Endothelial cell of umbilical vein (primary cell): ENCODE results near the gene SNCB. TPM values are rescaled to one million over a fixed set of nuclear protein-coding genes. Genes with fewer than 3 reads are reported as not detected.

Experiments
- BruUV-seq: library from RNA; stranded (reverse); fragments of 400-500 nt; replicated peaks from 2 replicates; lab custom pipeline; 2021; lab: Mats Ljungman, UMichigan
- CTCF ChIA-PET: fragments of 300-600, 350-600 bp; sonication (Branson Sonifier 250); formaldehyde crosslinking; loops from one replicate; lab custom pipeline; 2021; ENCODE audit warnings: antibody characterized with exemption, inconsistent platforms; lab: Charles Lee
- POLR2A ChIA-PET: fragments of 300-600, 350-600 bp; sonication (Branson Sonifier 250); formaldehyde crosslinking; loops from one replicate; lab custom pipeline; 2021; ENCODE audit warnings: antibody characterized with exemption, inconsistent platforms; lab: Charles Lee
- DNase-seq: peaks from one replicate; pipeline ENCODE4 v3.0.0-alpha.2; 2011; ENCODE audit warnings: low read depth, low spot score
- FAIRE-seq: peaks from 2 replicates; lab custom pipeline; 2011; peaks lifted over from hg19 to GRCh38; lab: Jason Lieb, UNC
- H2AFZ ChIP-seq: 2 replicates; pipeline ENCODE4 v1.6.0; 2012; ENCODE audit warnings: low read depth, low read length, control low read depth, inconsistent platforms
- H3K27ac ChIP-seq: 2 replicates; pipeline ENCODE4 v1.5.1; 2011; ENCODE audit warnings: low read depth, mild to moderate bottlenecking, control low read depth, low read length, moderate library complexity; ENCODE audit not compliant: insufficient read depth
- H3K27me3 ChIP-seq, 2 experiments: 2 replicates each; pipeline versions ENCODE4 v1.6.0 to v1.6.1; 2011; ENCODE audit warnings: low read length in 2 of 2, mixed read lengths in 1 of 2; ENCODE audit not compliant: control insufficient read depth in 2 of 2, insufficient read depth in 2 of 2
- H3K36me3 ChIP-seq, 2 experiments: 2 replicates in 1 of 2; 3 replicates in 1 of 2; pipeline ENCODE4 v1.5.1; 2011; ENCODE audit warnings: low read length in 2 of 2, mild to moderate bottlenecking in 1 of 2, moderate library complexity in 1 of 2; ENCODE audit not compliant: control insufficient read depth in 2 of 2, insufficient read depth in 2 of 2; ENCODE audit errors: extremely low read depth in 1 of 2
- H3K4me1 ChIP-seq: 3 replicates; pipeline ENCODE4 v1.5.1; 2011; ENCODE audit warnings: mild to moderate bottlenecking, low read length; ENCODE audit not compliant: control insufficient read depth, insufficient read depth; ENCODE audit errors: extremely low read depth
- H3K4me2 ChIP-seq: 2 replicates; pipeline ENCODE4 v1.6.1; 2011; ENCODE audit warnings: low read length, control low read depth, mixed read lengths; ENCODE audit not compliant: insufficient read depth
- H3K4me3 ChIP-seq, 3 experiments: fragments of 200-600 bp in 1 of 3; sonication (generic), shearing (Covaris generic) in 1 of 3; replicated peaks in 1 of 3; 2 replicates each; pipeline ENCODE4 v1.5.1; 2011 to 2016; ENCODE audit warnings: control low read depth in 3 of 3, low read length in 3 of 3, mild to moderate bottlenecking in 2 of 3, inconsistent platforms in 1 of 3, low read depth in 1 of 3, moderate library complexity in 1 of 3; ENCODE audit not compliant: insufficient read depth in 1 of 3
- H3K79me2 ChIP-seq: 2 replicates; pipeline ENCODE4 v1.6.0; 2012; ENCODE audit warnings: low read length, inconsistent platforms; ENCODE audit not compliant: control insufficient read depth, insufficient read depth
- H3K9ac ChIP-seq: replicated peaks from 2 replicates; pipeline ENCODE3; 2011; ENCODE audit warnings: low read length, control low read depth; ENCODE audit not compliant: insufficient read depth; ENCODE audit errors: extremely low read depth
- H3K9me1 ChIP-seq: replicated peaks from 3 replicates; pipeline ENCODE4 v1.6.0; 2011; ENCODE audit warnings: mild to moderate bottlenecking, low read length; ENCODE audit not compliant: control insufficient read depth, insufficient read depth; ENCODE audit errors: extremely low read depth
- H3K9me3 ChIP-seq: replicated peaks from 2 replicates; pipeline ENCODE4 v1.5.1; 2012; ENCODE audit warnings: low read length, inconsistent platforms; ENCODE audit not compliant: control insufficient read depth, insufficient read depth
- H4K20me1 ChIP-seq: replicated peaks from 2 replicates; pipeline ENCODE3; 2011; ENCODE audit warnings: mild to moderate bottlenecking, low read length; ENCODE audit not compliant: control insufficient read depth, insufficient read depth; ENCODE audit errors: extremely low read depth
- CTCF ChIP-seq, 2 donors: IDR thresholded peaks; 1 replicate in 1 of 2; 2 replicates in 1 of 2; pipeline ENCODE4 v1.5.1; 2011; ENCODE audit warnings: low read length in 2 of 2, mild to moderate bottlenecking in 2 of 2, moderate library complexity in 2 of 2, control low read depth in 1 of 2, inconsistent platforms in 1 of 2, low read depth in 1 of 2; ENCODE audit not compliant: insufficient read depth in 1 of 2; ENCODE audit errors: extremely low read depth in 1 of 2
- EZH2 ChIP-seq: IDR thresholded peaks from 2 replicates; pipeline ENCODE4 v1.6.1; 2012; ENCODE audit warnings: borderline replicate concordance, low read depth, mild to moderate bottlenecking, moderate library complexity, low read length, inconsistent platforms; ENCODE audit not compliant: severe bottlenecking
- FOS ChIP-seq: IDR thresholded peaks from 2 replicates; pipeline ENCODE4 v1.6.1; 2011; ENCODE audit warnings: mild to moderate bottlenecking, low read length, moderate library complexity, borderline replicate concordance; ENCODE audit not compliant: insufficient read depth
- GATA2 ChIP-seq: IDR thresholded peaks from 2 replicates; pipeline ENCODE4 v1.7.0; 2011; ENCODE audit warnings: low read depth, mild to moderate bottlenecking, moderate library complexity, mixed read lengths, low read length; ENCODE audit not compliant: insufficient read length, insufficient read depth
- JUN ChIP-seq: IDR thresholded peaks from 2 replicates; pipeline ENCODE4 v1.6.1; 2011; ENCODE audit warnings: borderline replicate concordance, low read depth; ENCODE audit not compliant: insufficient read length, insufficient read depth
- MAX ChIP-seq: IDR thresholded peaks from 2 replicates; pipeline ENCODE4 v1.6.1; 2011; ENCODE audit not compliant: insufficient read depth, insufficient read length
- MYC ChIP-seq: IDR thresholded peaks from one replicate; pipeline ENCODE4 v1.6.1; 2011; ENCODE audit warnings: mild to moderate bottlenecking, low read depth, low read length
- POLR2A ChIP-seq: IDR thresholded peaks from 2 replicates; pipeline ENCODE4 v1.6.1; 2012; ENCODE audit warnings: low read depth, mild to moderate bottlenecking, control low read depth, low read length
- POLR2AphosphoS5 ChIP-seq: IDR thresholded peaks from 2 replicates; pipeline ENCODE4 v1.6.1; 2012; ENCODE audit warnings: low read depth, mild to moderate bottlenecking, control low read depth, low read length, moderate library complexity; ENCODE audit not compliant: insufficient read depth
- dilution Hi-C: fragments of 300-500 bp; cut with MboI; formaldehyde crosslinking; loops from one replicate; pipeline ENCODE4 v1.15.0; 2019; ENCODE audit warnings: low sequenced_read_pairs; ENCODE audit not compliant: extremely low pct_ligation_motif_present
- intact Hi-C: fragments of 100-400 bp; cut with micrococcal nuclease; formaldehyde crosslinking; loops from one replicate; pipeline ENCODE4 v1.10.0; 2022
- polyA plus RNA-seq, 4 experiments: library from polyadenylated mRNA; depleted of rRNA in 3 of 4; stranded (reverse) in 3 of 4; unstranded in 1 of 4; fragments of >200 nt; gene quantifications; 2 replicates each; pipeline versions ENCODE4 v1.2.1 to v1.2.3, GENCODE V29; 2011 to 2012; ENCODE audit warnings: missing spikeins in 1 of 4
- total RNA-seq: library from RNA; stranded (reverse); gene quantifications from 2 replicates; pipeline ENCODE4 v1.2.3, GENCODE V29; 2021

Gene SNCB
- total and polyA plus RNA-seq, 2 donors (not counting 3 experiments of a cell fraction or from before 2014, with no cell fraction given): 0.08 TPM; not detected in 1

- H3K79me2 ChIP-seq: no peaks in the 10 kb centered on the region
- H2AFZ ChIP-seq: no peak overlapping the region
- TF ChIP-seq MYC: no peak
- TF ChIP-seq GATA2: no peak
- TF ChIP-seq MAX: no peak
- no peak for TF ChIP-seq EZH2
- no peak for TF ChIP-seq JUN
- TF ChIP-seq POLR2AphosphoS5: no peak
- no peak for TF ChIP-seq POLR2A
- TF ChIP-seq CTCF (IDR thresholded peaks at IDR 0.05; ENCODE audit: extremely low read depth in 1 of 2, insufficient read depth in 1 of 2, low read depth in 1 of 2, low read length in 2 of 2): no peak
- TF ChIP-seq FOS: no peak
- H3K27ac ChIP-seq: no peak overlapping the region
- DNase-seq (no peak), FAIRE-seq (no peak)
- H3K4me2 ChIP-seq: no peak overlapping the region
- no peaks in the 10 kb centered on the region for H3K9me1 ChIP-seq
- H3K27me3 ChIP-seq: peaks cover 10 to 17% of the 10 kb centered on the region in 2 experiments
- no peak overlapping the region for H3K4me3 ChIP-seq
- CTCF ChIA-PET: interaction anchor here (1.6 to 2.0 kb wide), 2 partner anchors 14 to 22 kb away, joined by 3 to 9 read pairs; no protein-coding TSS in a partner anchor
- H3K9ac ChIP-seq: no peak overlapping the region
- H3K9me3 ChIP-seq: no peaks in the 10 kb centered on the region
- intact Hi-C loops (no loop called here), dilution Hi-C loops (no loop called here)
- no peaks in the 10 kb centered on the region for H3K4me1 ChIP-seq
- H4K20me1 ChIP-seq: no peaks in the 10 kb centered on the region
- BruUV-seq: no TSS peak
- no peaks in the 10 kb centered on the region for H3K36me3 ChIP-seq
- POLR2A ChIA-PET: no interaction called here
Measured at GRCh38 chr5:176639208-176639607, 8.9 kb upstream of the SNCB start.
